Lung (tissue), 12 donors: Measurements from ENCODE around the gene NEAT1. TPM values are rescaled to one million over a fixed set of nuclear protein-coding genes. Genes with fewer than 3 reads are reported as not detected.
A peak's percentile ranks its signal among the peaks of the same experiment; 100 is the strongest.

ENCODE experiments used
- ATAC-seq: fragments of 200-7000 bp; cut with Tn5 transposase; one replicate; pipeline ENCODE4 v1.9.1; 2020; ENCODE audit warnings: moderate number of reproducible peaks; ENCODE audit not compliant: insufficient read depth, low FRiP score
- DNase-seq, 3 donors: peaks; one replicate each; pipeline ENCODE4 v3.0.0-alpha.2; 2013 to 2017
- H3K27ac ChIP-seq, 2 donors: one replicate each; pipeline ENCODE4 v1.5.1; 2013; ENCODE audit warnings: mild to moderate bottlenecking in 2 of 2, moderate library complexity in 2 of 2, control low read depth in 1 of 2, inconsistent platforms in 1 of 2, low read depth in 1 of 2, low read length in 1 of 2
- H3K27me3 ChIP-seq, 3 donors: one replicate each; pipeline ENCODE4 v1.5.1; 2013; ENCODE audit warnings: low read length in 2 of 3; ENCODE audit not compliant: control insufficient read depth in 3 of 3, insufficient read depth in 3 of 3
- H3K36me3 ChIP-seq, 4 donors: one replicate each; pipeline ENCODE4 v1.5.1; 2013; ENCODE audit warnings: low read length in 4 of 4, mild to moderate bottlenecking in 1 of 4, moderate library complexity in 1 of 4; ENCODE audit not compliant: control insufficient read depth in 4 of 4, insufficient read depth in 4 of 4
- H3K4me1 ChIP-seq, 5 donors: one replicate each; pipeline ENCODE4 v1.5.1; 2013; ENCODE audit warnings: low read length in 5 of 5, mild to moderate bottlenecking in 2 of 5, moderate library complexity in 1 of 5; ENCODE audit not compliant: control insufficient read depth in 5 of 5, insufficient read depth in 5 of 5
- H3K4me3 ChIP-seq: one replicate; pipeline ENCODE4 v1.5.1; 2013; ENCODE audit warnings: mild to moderate bottlenecking, control low read depth, moderate library complexity
- H3K9ac ChIP-seq, 2 donors: one replicate each; pipeline ENCODE4 v1.5.1; 2013; ENCODE audit warnings: low read length in 2 of 2, control low read depth in 1 of 2; ENCODE audit not compliant: insufficient read depth in 1 of 2
- H3K9me3 ChIP-seq, 4 donors: one replicate each; pipeline ENCODE4 v1.5.1; 2013; ENCODE audit warnings: low read length in 3 of 4, mild to moderate bottlenecking in 1 of 4, moderate library complexity in 1 of 4; ENCODE audit not compliant: control insufficient read depth in 4 of 4, insufficient read depth in 3 of 4
- CTCF ChIP-seq: IDR thresholded peaks from 2 replicates; pipeline ENCODE4 v1.5.1; 2012; ENCODE audit warnings: mild to moderate bottlenecking; ENCODE audit errors: control extremely low read depth, extremely low read depth
- WGBS, 2 donors: extraction: QIAGEN DNeasy Blood & Tissue Kit; methylation state at CpG; one replicate each; pipeline ENCODE4 v1.1.7; 2013; 5-methylcytosine and 5-hydroxymethylcytosine counted together
- polyA plus RNA-seq, 2 donors: library from polyadenylated mRNA; stranded (reverse); fragments of 200-250 nt; gene quantifications; one replicate each; pipeline ENCODE4 v1.2.1, GENCODE V29; 2013
- total RNA-seq, 2 donors: library from RNA; depleted of rRNA in 1 of 2; stranded (reverse); fragments of >200 nt in 1 of 2; gene quantifications; one replicate each; pipeline ENCODE4 v1.2.1, GENCODE V29; 2014 to 2021
- donor health status: control.
- donor health status: control.
- donor health status: Bipolar disorder and iron deficiency.
- donor health status: healthy.
- donor health status: DM: yes; HTN: yes; CAD: no.

NEAT1 gene
- total and polyA plus RNA-seq, 4 donors, result 481 to 1,176 (median 715) TPM

- Histone ChIP-seq H3K36me3 (peaks cover 9 to 20% (median 10%) of the 10 kb centered on the region in 4 donors), H3K27me3 (no peaks in the 10 kb centered on the region), H3K4me1 (peaks cover 2 to 21% (median 15%) of the 10 kb centered on the region in 5 donors), H3K9me3 (no peaks in the 10 kb centered on the region), H3K27ac (no peak overlapping the region), H3K9ac (no peak overlapping the region), H3K4me3 (no peak overlapping the region)
- no peak for ATAC-seq
- WGBS, 2 donors, result 32 to 44% methylated on average over 4 of the region's 4 CpGs
- no peak for TF ChIP-seq CTCF
- no peak for DNase-seq
Observed at GRCh38 chr11:65431451-65432099, 9.0 kb downstream of the NEAT1 start.

GRCh38 chr11:65432100-65432650, 9.6 kb downstream of the NEAT1 start:
- TF ChIP-seq CTCF, result no peak
- peaks cover 4 to 19% (median 9%) of the 10 kb centered on the region in 4 donors for H3K36me3 ChIP-seq
- 67 to 79% methylated on average over 2 of the region's 2 CpGs for WGBS, 2 donors
- no peak for DNase-seq
- no peak for ATAC-seq
- peaks cover 2 to 17% (median 11%) of the 10 kb centered on the region in 5 donors for H3K4me1 ChIP-seq
- no peaks in the 10 kb centered on the region for H3K9me3 ChIP-seq
- no peak overlapping the region for H3K27ac ChIP-seq
- no peak overlapping the region for H3K9ac ChIP-seq
- no peak overlapping the region for H3K4me3 ChIP-seq
- H3K27me3 ChIP-seq, result no peaks in the 10 kb centered on the region

GRCh38 chr11:65432686-65433582, 10.3 kb downstream of the NEAT1 start:
- Histone ChIP-seq H3K36me3 (peaks cover 9 to 23% (median 14%) of the 10 kb centered on the region in 4 donors), H3K9me3 (no peaks in the 10 kb centered on the region), H3K27ac (no peak overlapping the region), H3K9ac (no peak overlapping the region), H3K4me3 (no peak overlapping the region), H3K27me3 (no peaks in the 10 kb centered on the region), H3K4me1 (peaks cover 2 to 15% (median 12%) of the 10 kb centered on the region in 5 donors)
- DNase-seq (peak in 2 of 3 donors; percentile 22 to 48), ATAC-seq (no peak)
- peak; percentile 13 for TF ChIP-seq CTCF
- WGBS, 2 donors, result 85 to 100% methylated on average over 1 of the region's 1 CpG
